Stomach smooth muscle (tissue), 2 donors: Measurements from ENCODE around the gene G6PC3.
"Not testable (repeated sequence)": the region's sequence is repeated elsewhere in the genome, so short reads cannot be mapped to it uniquely, and the experiment has no call there.

Experiments
- H3K27ac ChIP-seq: one replicate; pipeline ENCODE4 v1.7.0; 2013; ENCODE audit warnings: mild to moderate bottlenecking, low read length, inconsistent platforms
- H3K27me3 ChIP-seq, 2 donors: one replicate each; pipeline ENCODE4 v1.7.0; 2013; ENCODE audit warnings: low read length in 2 of 2; ENCODE audit not compliant: insufficient read depth in 2 of 2, control insufficient read depth in 1 of 2
- H3K36me3 ChIP-seq, 2 donors: one replicate each; pipeline ENCODE4 v1.7.0; 2013; ENCODE audit warnings: low read length in 2 of 2; ENCODE audit not compliant: control insufficient read depth in 2 of 2, insufficient read depth in 2 of 2
- H3K4me1 ChIP-seq: one replicate; pipeline ENCODE4 v1.7.0; 2013; ENCODE audit warnings: low read length; ENCODE audit not compliant: control insufficient read depth, insufficient read depth
- H3K4me3 ChIP-seq, 2 donors: one replicate each; pipeline ENCODE4 v1.7.0; 2013; ENCODE audit warnings: low read length in 2 of 2
- H3K9ac ChIP-seq, 2 donors: one replicate each; pipeline ENCODE4 v1.7.0; 2013; ENCODE audit warnings: low read length in 2 of 2, mild to moderate bottlenecking in 1 of 2
- H3K9me3 ChIP-seq, 2 donors: one replicate each; pipeline ENCODE4 v1.7.0; 2013; ENCODE audit warnings: low read length in 2 of 2; ENCODE audit not compliant: control insufficient read depth in 2 of 2
- donor health status: healthy.
- donor health status: Pancreatic carcinoma.

G6PC3 gene

GRCh38 chr17:44118427-44119050 lies 48.0 kb downstream of the G6PC3 start:
- Histone ChIP-seq H3K27me3 (no peaks in the 10 kb centered on the region), H3K9ac (no peak overlapping the region), H3K4me1 (peaks cover 74% of the 10 kb centered on the region), H3K27ac (no peak overlapping the region), H3K4me3 (no peak overlapping the region), H3K36me3 (peaks cover 13 to 19% of the 10 kb centered on the region in 2 donors), H3K9me3 (no peaks in the 10 kb centered on the region)

DNA sequence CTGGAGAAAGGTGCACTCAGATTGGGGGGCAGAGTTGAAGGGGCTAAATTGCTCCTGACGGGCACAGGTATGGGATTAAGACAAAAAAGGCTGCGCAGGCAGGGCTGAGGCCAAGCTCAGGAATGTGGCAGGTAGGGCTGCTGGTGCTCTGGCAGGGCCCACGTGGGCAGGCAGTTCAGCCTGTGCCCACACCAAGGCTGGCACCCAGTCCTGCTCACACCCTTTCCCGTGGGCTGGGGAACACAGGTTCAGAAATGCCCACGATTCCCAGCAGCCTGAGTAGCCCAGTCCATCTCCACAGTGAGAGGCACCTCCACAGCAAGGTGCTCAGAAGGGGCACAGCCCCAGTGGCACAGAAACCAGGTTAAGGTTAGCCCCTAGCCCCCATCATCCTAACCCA lies 48.5 kb downstream of the G6PC3 start:
- no peaks in the 10 kb centered on the region for H3K9me3 ChIP-seq
- H3K9ac ChIP-seq: no peak overlapping the region
- H3K4me1 ChIP-seq: peaks cover 71% of the 10 kb centered on the region
- no peaks in the 10 kb centered on the region for H3K27me3 ChIP-seq
- no peak overlapping the region for H3K4me3 ChIP-seq
- H3K27ac ChIP-seq: no peak overlapping the region
- H3K36me3 ChIP-seq: peaks cover 13 to 16% of the 10 kb centered on the region in 2 donors

DNA sequence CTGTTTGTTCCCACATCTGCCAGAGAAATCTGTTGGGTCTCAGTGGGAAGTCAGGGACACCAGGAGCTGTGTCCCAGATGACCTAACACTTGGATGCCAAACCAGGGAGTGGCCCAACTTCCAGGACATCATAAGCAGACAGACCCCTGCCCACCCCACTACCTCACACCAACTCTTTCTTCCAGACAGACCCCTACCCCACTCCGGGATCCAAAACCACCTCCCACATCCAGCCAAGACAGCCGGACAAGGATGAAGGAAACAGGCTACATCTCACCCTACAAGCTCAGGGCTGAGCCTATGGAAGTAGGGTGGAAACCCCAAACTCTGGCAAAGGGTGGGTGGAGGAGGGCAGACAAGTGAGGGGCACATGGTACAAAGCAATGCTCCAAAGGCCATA lies 49.3 kb downstream of the G6PC3 start:
- Histone ChIP-seq H3K36me3 (peaks cover 10 to 15% of the 10 kb centered on the region in 2 donors), H3K9ac (no peak overlapping the region), H3K9me3 (no peaks in the 10 kb centered on the region), H3K4me1 (peaks cover 68% of the 10 kb centered on the region), H3K4me3 (no peak overlapping the region), H3K27ac (no peak overlapping the region), H3K27me3 (no peaks in the 10 kb centered on the region)

DNA sequence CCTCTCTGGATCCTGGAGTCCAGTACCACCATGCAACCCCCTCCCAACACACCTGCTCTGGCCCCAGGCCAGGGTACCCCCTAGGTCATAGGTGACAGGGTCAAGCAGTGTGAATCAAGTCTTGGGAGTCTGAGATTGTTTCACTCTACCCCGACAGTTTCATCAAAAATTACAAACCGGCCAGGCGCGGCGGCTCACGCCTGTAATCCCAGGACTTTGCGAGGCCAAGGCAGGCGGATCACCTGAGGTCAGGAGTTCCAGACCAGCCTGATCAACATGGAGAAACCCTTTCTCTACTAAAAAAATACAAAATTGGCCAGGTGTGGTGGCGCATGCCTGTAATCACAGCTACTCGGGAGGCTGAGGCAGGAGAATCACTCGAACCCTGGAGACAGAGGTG lies 49.7 kb downstream of the G6PC3 start:
- H3K27me3 ChIP-seq, H3K9me3 ChIP-seq, H3K9ac ChIP-seq, H3K27ac ChIP-seq, H3K4me3 ChIP-seq: not testable (repeated sequence)
- Histone ChIP-seq H3K4me1 (peaks cover 63% of the 10 kb centered on the region), H3K36me3 (peaks cover 10 to 13% of the 10 kb centered on the region in 2 donors)

- Histone ChIP-seq H3K4me3 (peak overlapping the region in 1 of 2 donors; percentile 92), H3K9ac (no peak overlapping the region)
Measured at GRCh38 chr17:44120851-44121605, 50.5 kb downstream of the G6PC3 start.

DNA sequence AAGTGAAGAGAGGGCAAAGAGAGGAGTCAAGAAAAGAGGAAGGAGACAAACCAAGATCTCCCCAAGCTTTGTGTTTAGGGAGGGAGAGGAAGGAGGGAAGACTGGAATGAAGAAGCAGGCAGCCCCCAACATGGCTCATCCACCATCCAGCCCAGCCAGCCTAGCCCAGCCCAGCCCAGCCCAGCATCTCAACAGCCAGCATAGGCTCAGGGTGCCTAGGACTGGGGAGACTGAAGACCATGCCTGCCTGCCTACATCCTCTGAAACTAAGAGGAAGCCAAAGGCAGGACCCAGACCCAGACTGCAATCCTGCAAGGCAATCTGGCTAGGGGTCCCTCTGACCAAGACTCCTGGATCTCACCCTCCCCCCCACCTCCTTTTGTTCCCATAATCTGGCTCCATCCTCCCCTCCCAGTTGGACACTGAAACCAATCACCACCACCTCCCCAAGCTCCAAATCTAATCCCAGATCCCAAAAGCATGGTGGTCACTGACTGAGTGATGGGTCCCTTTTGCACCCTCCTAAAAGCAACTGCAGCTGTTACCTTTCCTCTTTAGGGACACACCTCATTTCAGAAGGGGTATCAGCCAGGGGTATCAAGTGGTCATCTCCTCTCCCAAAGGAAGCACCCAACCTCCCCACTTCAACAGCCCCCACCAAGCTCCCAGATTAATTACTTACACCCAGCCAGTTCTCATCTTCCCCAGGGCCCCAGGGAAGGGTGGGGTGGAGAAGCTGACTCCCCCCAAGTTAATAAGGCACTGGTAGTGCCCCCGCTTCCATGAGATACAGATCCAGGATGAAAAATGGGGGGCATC lies 51.7 kb downstream of the G6PC3 start:
- H3K4me1 ChIP-seq: peaks cover 49% of the 10 kb centered on the region
- no peaks in the 10 kb centered on the region for H3K9me3 ChIP-seq
- peak overlapping the region; percentile 50 to 76 for H3K9ac ChIP-seq
- H3K27ac ChIP-seq: peak overlapping the region; percentile 18
- peak overlapping the region; percentile 65 to 92 for H3K4me3 ChIP-seq
- H3K36me3 ChIP-seq: peaks cover under 1 to 2% of the 10 kb centered on the region in 2 donors
- no peaks in the 10 kb centered on the region for H3K27me3 ChIP-seq

More at GRCh38 chr17:44120851-44121605, 50.5 kb downstream of the G6PC3 start:
- no peaks in the 10 kb centered on the region for H3K9me3 ChIP-seq
- H3K4me1 ChIP-seq: peaks cover 55% of the 10 kb centered on the region
- H3K36me3 ChIP-seq: peaks cover 10 to 13% of the 10 kb centered on the region in 2 donors
- no peak overlapping the region for H3K27ac ChIP-seq
- H3K27me3 ChIP-seq: no peaks in the 10 kb centered on the region

- H3K4me3 ChIP-seq: peak overlapping the region; percentile 65 to 92
- no peaks in the 10 kb centered on the region for H3K36me3 ChIP-seq
- no peaks in the 10 kb centered on the region for H3K9me3 ChIP-seq
- peak overlapping the region; percentile 82 for H3K27ac ChIP-seq
- no peaks in the 10 kb centered on the region for H3K27me3 ChIP-seq
- H3K9ac ChIP-seq: peak overlapping the region; percentile 50 to 76
- H3K4me1 ChIP-seq: peaks cover 49% of the 10 kb centered on the region
Measured at GRCh38 chr17:44122816-44123355, 52.4 kb downstream of the G6PC3 start.

- H3K9me3 ChIP-seq: no peaks in the 10 kb centered on the region
- H3K4me3 ChIP-seq: peak within 1 kb of the TSS; percentile 86 to 92
- no peaks in the 10 kb centered on the region for H3K36me3 ChIP-seq
- peak within 1 kb of the TSS; percentile 82 for H3K27ac ChIP-seq
- H3K4me1 ChIP-seq: peaks cover 48% of the 10 kb centered on the region
- no peaks in the 10 kb centered on the region for H3K27me3 ChIP-seq
- peak within 1 kb of the TSS; percentile 74 to 80 for H3K9ac ChIP-seq
Measured at GRCh38 chr17:44123356-44124117, 53.0 kb downstream of the G6PC3 start, which contains the start of gene HDAC5. HDAC5 (minus strand) TSS chr17:44123641; CDS start chr17:44117515, 6,126 bp downstream.

DNA sequence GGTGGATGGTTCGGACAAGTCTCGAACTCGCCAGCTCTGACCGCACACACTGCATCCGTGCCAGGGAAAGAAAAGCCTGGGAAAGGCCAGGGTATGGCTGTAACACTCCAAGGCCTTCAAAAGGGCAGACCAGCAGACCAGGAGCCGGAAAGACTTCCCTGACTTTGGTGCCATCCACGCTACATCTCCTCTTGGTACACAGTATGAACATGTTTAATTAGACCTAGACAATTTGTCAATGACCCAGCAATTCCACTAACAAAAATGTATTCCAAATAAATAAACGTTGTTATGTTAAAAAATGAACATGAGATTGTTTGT lies 53.5 kb downstream of the G6PC3 start:
- Histone ChIP-seq H3K9me3 (no peaks in the 10 kb centered on the region), H3K9ac (peak overlapping the region; percentile 74 to 80), H3K36me3 (no peaks in the 10 kb centered on the region), H3K27ac (peak overlapping the region; percentile 82), H3K27me3 (no peaks in the 10 kb centered on the region), H3K4me3 (peak overlapping the region; percentile 86 to 92), H3K4me1 (peaks cover 42% of the 10 kb centered on the region)
